HAP-1 (cell line): ENCODE measurements around the gene DNAH3.

Experiments
- DNase-seq, 2 experiments: peaks; one replicate each; pipeline ENCODE4 v3.0.0-alpha.2; 2016 to 2020; ENCODE audit warnings: low spot score in 2 of 2
- H3K27me3 ChIP-seq: fragments of 250-450 bp; sonication (Bioruptor Pico); 2 replicates; pipeline ENCODE4 v1.5.1; 2020; ENCODE audit warnings: low read depth, mild to moderate bottlenecking, moderate library complexity
- H3K36me3 ChIP-seq: fragments of 250-450 bp; sonication (Bioruptor Pico); replicated peaks from 2 replicates; pipeline ENCODE4 v1.5.1; 2020; ENCODE audit warnings: mild to moderate bottlenecking
- H3K4me1 ChIP-seq: fragments of 250-450 bp; sonication (Bioruptor Pico); 2 replicates; pipeline ENCODE4 v1.5.1; 2020; ENCODE audit warnings: mild to moderate bottlenecking
- H3K4me3 ChIP-seq: fragments of 250-450 bp; sonication (Bioruptor Pico); 2 replicates; pipeline ENCODE4 v1.5.1; 2020; ENCODE audit warnings: mild to moderate bottlenecking, moderate library complexity
- H3K9me3 ChIP-seq: fragments of 250-450 bp; sonication (Bioruptor Pico); 2 replicates; pipeline ENCODE4 v1.5.1; 2020; ENCODE audit warnings: mild to moderate bottlenecking, moderate library complexity
- in situ Hi-C: fragments of 300-500 bp; cut with MboI; formaldehyde crosslinking; loops from 3 replicates; pipeline ENCODE4 v1.14.3; 2020; ENCODE audit warnings: low sequenced_read_pairs, inconsistent platforms, mixed read lengths

The DNAH3 gene

DNA sequence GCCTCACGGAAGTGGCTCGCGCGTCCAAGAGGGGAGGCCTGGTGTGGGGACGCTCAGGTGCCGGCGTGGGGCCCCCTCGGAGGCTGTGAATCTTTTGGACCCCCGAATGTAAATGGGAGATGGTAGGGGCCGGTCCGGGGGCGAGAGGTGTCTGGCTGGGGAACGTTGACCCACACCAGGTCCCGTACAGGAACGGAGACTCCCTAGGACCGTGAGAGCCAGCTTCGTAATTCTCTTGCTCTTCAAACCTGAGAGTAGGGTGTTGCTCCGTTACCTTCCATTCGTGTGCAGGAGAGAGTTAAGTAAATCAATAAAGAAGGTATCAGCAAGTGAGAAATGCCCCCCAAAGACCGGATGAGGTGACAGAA is 249.6 kb downstream of the DNAH3 start:
- in situ Hi-C loops = no loop called here
- H3K4me1 ChIP-seq = peaks cover 38% of the 10 kb centered on the region
- H3K9me3 ChIP-seq = no peaks in the 10 kb centered on the region
- H3K4me3 ChIP-seq = peak overlapping the region; percentile 71
- DNase-seq = no peak
- H3K36me3 ChIP-seq = peaks cover 1% of the 10 kb centered on the region; the same call in 1 of the 2 replicates
- no peaks in the 10 kb centered on the region for H3K27me3 ChIP-seq

DNA sequence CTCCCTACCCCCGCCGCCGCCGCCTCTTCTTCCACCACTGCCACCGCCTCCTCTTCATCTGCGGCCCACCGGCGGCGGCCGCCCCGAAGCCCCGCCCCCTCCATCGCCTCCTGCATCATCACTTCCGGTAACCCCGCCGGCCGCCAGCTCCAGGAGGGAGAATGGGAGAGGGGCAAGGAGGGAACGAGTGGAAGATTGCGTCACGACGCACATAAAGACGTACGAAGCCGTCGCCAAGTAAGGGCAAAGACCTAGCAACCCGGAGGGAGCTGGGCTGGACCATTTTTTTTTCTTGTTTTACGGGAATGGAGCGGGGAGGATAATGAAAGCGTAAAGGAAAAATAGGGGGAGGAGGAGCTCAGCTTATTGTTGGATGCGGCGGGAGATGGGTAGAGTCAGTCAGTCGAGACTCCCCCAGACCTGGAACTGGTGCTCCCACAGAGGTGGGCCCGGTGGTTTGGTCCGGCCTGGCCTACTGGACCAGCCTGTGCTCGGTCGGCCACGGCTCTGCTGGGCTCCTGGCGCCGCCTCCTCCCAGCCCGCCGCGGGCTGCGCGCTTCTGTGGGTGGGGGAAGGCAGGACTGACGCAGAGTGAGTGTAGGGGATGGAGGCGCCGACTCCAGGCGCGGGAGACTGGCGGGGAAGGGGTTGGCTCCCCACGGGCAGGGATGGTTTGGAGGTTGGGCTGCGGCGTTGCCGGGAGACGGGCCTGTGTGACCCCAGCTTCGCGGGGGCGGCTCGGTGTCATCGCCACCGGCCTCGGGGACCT is 250.2 kb downstream of the DNAH3 start, which contains the start of the genes DCUN1D3 and LYRM1:
Gene DCUN1D3 (minus strand): TSS at position 60 of the 769 bp plus-strand sequence. CDS start 37,820 bp downstream, outside the sequence.
Gene LYRM1 (plus strand): TSS at position 473 of the 769 bp plus-strand sequence. CDS start 14,785 bp downstream, outside the sequence.
- peak; percentile 97 to 98 for DNase-seq
- peak within 1 kb of the TSS; percentile 71 for H3K4me3 ChIP-seq
- in situ Hi-C loops = no loop called here
- H3K4me1 ChIP-seq = peaks cover 39% of the 10 kb centered on the region
- H3K9me3 ChIP-seq = no peaks in the 10 kb centered on the region
- H3K36me3 ChIP-seq = peaks cover 7% of the 10 kb centered on the region
- H3K27me3 ChIP-seq = no peaks in the 10 kb centered on the region

DNA sequence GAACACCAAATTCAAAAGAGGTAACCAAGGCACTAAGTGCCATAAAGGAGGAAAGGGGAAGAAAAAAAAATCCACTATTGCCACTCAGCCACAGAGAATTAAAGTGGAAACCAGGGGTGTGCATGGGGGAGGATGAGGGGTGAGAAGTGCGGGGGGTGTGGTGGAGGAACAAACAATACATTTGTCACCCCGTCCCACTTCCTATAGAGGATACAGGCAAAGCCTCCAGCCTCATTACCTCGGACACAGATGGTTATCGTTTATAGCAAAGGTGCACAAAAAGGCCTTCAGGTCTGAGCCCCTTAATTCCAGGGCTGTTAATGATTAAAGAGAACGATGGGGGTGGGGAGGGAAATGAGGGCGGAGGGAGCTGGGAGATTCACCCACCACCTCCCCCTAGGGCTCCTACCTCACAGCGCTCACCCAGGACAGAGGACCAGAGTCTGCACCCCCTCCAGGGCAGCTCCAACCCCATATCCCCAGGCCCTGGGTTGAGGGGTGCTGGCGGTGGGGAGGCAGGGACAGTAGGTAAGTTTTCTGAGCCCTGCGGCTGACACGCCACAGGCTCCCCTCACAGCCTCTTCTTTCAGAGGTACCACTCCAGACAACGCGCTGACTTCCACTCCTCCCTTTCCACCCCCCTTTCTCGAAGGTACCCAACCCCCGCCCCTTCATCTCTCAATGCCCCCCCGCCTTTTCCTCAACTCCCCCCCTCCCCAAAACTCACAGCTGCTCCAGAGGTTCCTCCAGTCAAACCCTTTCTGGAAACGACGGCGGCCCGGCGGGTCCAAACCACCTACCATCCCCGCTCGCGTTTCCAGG is 251.0 kb downstream of the DNAH3 start:
- in situ Hi-C loops = no loop called here
- H3K4me1 ChIP-seq = peaks cover 32% of the 10 kb centered on the region
- no peak for DNase-seq

DNA sequence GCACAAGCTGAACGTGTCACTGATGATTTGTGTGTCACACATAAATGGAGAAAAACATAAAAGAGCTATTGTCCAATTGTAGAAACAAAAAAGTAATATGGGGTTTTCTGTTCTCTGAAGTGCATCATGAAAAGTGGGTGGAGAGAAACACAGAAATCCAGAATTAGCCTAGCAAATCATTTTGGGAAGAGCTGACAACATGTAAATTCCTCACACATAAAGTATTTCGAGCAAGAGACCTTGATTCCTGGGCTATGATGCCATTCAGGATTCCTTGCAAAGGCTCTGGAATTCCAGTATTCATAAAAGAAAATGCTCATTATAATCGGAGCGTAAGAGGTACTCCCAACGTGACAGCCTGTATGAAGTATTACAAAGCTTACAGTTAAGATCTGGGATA is 251.6 kb downstream of the DNAH3 start:
- in situ Hi-C loops = no loop called here

More for the DNA sequence above, 251.0 kb downstream of the DNAH3 start:
- no peaks in the 10 kb centered on the region for H3K9me3 ChIP-seq
- H3K36me3 ChIP-seq = peaks cover 8% of the 10 kb centered on the region
- peak overlapping the region; percentile 71 for H3K4me3 ChIP-seq
- no peaks in the 10 kb centered on the region for H3K27me3 ChIP-seq

DNA sequence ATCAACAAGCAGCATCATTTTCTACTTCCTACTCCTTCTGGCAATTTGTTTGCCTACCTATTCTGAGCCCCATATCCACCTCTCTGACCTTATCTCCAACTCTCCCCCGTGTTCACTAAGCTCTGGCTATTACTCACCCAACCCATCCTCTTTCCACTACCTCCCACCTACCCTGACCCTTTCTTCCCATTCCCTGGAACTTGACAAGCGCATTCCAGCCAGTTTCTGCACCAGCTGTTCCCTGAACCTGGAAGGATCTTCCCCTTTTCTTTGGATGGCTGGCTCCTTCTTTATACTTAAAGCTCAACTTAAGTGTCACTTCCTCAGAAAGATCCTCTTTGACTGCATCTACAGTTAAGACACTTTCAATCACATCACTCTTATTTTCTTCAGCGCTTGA is 252.7 kb downstream of the DNAH3 start:
- Histone ChIP-seq H3K4me1 (peaks cover 18% of the 10 kb centered on the region), H3K4me3 (no peak overlapping the region), H3K9me3 (no peaks in the 10 kb centered on the region), H3K27me3 (no peaks in the 10 kb centered on the region), H3K36me3 (peaks cover 8% of the 10 kb centered on the region)
- in situ Hi-C loops = no loop called here
- no peak for DNase-seq

More for the DNA sequence above, 251.6 kb downstream of the DNAH3 start:
- peaks cover 8% of the 10 kb centered on the region for H3K36me3 ChIP-seq
- H3K4me1 ChIP-seq = peaks cover 25% of the 10 kb centered on the region
- DNase-seq = no peak
- H3K9me3 ChIP-seq = no peaks in the 10 kb centered on the region
- H3K4me3 ChIP-seq = peak overlapping the region; percentile 71
- no peaks in the 10 kb centered on the region for H3K27me3 ChIP-seq

DNA sequence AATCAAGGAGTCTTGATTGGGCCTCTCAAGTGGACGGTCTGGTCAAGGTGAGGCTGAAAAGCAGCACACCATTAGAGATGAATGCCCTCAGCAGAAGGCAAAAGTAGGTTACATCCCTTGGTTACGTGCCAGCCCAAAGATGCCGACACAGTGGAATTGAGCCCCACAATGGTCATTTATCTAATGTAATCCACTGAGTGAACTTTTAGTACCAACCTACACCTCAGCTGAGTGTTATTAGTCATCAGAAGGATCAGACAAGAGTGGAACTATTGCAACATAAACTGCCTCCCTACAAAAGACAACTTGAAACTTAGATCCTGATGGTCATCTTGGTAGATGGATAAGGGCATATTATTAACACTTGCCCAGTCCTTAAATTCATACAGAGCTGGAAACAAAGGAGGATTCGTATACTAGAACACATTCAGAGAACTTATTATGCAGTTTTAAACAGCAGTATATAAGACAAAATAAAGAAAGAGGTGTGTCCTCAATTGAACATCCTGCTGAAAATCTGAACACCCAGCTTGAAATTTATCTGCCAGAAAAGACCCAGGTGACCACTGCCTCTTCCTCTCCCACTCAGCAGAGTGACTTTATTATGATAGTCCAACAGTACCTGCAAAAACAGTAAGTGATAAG is 253.3 kb downstream of the DNAH3 start:
- Histone ChIP-seq H3K4me3 (no peak overlapping the region), H3K9me3 (no peaks in the 10 kb centered on the region), H3K36me3 (peaks cover 8% of the 10 kb centered on the region), H3K27me3 (no peaks in the 10 kb centered on the region), H3K4me1 (peaks cover 17% of the 10 kb centered on the region)
- no peak for DNase-seq
- in situ Hi-C loops = no loop called here

DNA sequence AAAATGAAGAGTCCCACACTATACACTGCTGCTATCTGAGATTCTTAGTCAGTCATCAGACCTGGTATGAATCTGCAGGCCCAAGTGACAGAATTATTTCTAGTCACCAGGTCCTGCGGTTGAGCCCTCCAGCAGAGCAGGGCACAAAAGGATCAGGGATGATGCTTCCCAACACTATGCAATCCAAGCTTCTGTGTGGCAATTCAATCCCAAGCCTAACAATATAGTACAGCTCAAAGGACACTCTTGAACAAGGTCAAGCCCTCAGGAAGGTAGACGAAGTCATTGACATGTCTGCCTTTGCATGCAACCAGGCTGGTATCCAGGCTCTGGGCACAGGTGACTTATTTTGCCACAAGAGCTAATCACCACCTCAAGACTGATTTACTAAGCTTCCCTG is 256.3 kb downstream of the DNAH3 start:
- peaks cover 16% of the 10 kb centered on the region for H3K4me1 ChIP-seq
- no peaks in the 10 kb centered on the region for H3K27me3 ChIP-seq
- DNase-seq = no peak
- no peak overlapping the region for H3K4me3 ChIP-seq
- H3K9me3 ChIP-seq = no peaks in the 10 kb centered on the region
- in situ Hi-C loops = no loop called here
- H3K36me3 ChIP-seq = peaks cover 8% of the 10 kb centered on the region

DNA sequence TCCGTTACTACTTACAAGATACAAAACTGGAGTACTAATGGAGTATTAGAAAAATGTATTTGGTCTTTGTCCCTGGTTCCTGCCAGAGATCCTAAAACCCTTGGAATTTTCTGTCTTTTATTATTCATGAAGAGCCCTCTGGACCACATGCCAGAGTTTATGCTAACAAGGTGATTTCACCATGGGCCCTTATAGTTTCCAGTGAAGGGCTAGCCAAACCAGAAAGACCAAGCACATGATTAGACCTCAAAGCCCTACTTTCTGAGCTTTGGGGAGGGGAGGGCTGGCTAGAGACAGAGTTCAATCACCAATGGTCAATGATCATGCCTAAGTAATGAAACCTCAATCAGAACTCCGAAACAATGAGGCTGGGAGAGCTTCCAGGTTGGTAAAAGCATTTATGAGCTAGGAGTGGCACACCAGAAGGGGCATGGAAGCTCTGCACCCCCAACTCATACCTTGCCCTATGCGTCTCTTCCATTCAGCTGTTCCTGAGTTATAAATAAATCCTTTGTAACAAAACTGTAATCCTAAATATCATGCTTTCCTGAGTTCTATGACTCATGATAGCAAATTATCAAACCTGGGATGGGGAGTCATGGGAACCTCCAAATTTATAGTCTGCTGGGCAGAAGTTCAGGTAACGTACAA is 260.9 kb downstream of the DNAH3 start:
- H3K4me1 ChIP-seq = peaks cover 12% of the 10 kb centered on the region
- in situ Hi-C loops = no loop called here
- no peak overlapping the region for H3K4me3 ChIP-seq
- H3K36me3 ChIP-seq = no peaks in the 10 kb centered on the region
- DNase-seq = peak; percentile 47 to 72
- no peaks in the 10 kb centered on the region for H3K27me3 ChIP-seq
- H3K9me3 ChIP-seq = no peaks in the 10 kb centered on the region

DNA sequence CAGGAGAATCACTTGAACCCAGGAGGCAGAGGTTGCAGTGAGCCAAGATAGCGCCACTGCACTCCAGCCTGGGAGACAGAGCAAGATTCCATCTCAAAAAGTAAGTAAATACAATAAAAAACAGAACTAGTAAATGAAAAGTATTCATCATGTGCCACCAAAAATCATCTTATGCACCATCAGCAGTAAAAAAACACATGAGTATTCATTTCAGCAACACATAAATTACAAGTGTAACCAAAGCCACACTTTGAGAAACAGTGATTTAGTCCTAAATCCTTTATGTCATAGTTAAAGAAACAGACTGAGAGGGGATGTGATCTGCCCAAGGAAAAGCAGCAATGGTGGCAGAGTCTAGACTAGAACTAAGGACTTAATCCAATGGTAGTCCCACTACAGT is 263.4 kb downstream of the DNAH3 start:
- H3K4me1 ChIP-seq = peaks cover 18% of the 10 kb centered on the region
- in situ Hi-C loops = no loop called here

DNA sequence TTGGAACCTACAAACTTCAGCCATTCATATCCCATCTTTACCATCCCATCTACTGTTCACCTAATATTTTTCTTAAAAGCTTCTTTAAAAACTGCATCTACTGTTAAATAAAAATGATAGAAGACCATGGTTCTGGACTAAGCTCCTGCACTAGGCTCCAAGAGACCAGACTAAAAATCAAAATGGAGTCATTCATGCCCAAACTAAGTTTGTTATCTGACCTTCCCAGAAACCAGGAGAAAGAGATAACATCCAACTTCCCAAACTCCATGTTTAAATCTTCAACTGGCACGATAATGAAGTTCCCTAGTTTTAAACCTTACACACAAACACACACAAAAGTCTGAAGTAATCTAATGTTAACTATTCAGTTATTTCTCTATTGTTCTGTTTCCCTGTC is 264.3 kb downstream of the DNAH3 start:
- Histone ChIP-seq H3K36me3 (no peaks in the 10 kb centered on the region), H3K27me3 (no peaks in the 10 kb centered on the region), H3K4me3 (no peak overlapping the region), H3K9me3 (no peaks in the 10 kb centered on the region), H3K4me1 (peaks cover 18% of the 10 kb centered on the region)
- in situ Hi-C loops = no loop called here
- DNase-seq = peak in 1 of 2 experiments; percentile 38

More for the DNA sequence above, 263.4 kb downstream of the DNAH3 start:
- no peaks in the 10 kb centered on the region for H3K36me3 ChIP-seq
- DNase-seq = no peak
- H3K9me3 ChIP-seq = no peaks in the 10 kb centered on the region
- no peaks in the 10 kb centered on the region for H3K27me3 ChIP-seq
- H3K4me3 ChIP-seq = no peak overlapping the region

DNA sequence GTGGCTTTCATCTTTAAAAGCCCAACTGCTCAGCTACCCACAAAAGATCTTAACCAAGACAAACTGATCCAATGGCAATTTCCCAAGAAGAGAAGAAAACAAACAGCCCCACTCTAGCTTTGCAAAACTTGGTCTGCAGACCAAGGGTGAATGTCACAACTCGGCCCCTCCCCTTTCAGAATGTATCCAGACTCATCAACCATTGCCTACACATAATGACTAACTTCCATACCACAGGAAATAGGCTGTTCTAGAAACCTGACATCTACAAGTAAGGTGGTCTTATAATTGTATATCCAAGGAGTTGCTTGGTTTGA is 266.4 kb downstream of the DNAH3 start:
- H3K4me1 ChIP-seq = peaks cover 16% of the 10 kb centered on the region
- no peaks in the 10 kb centered on the region for H3K9me3 ChIP-seq
- H3K27me3 ChIP-seq = no peaks in the 10 kb centered on the region
- in situ Hi-C loops = no loop called here
- DNase-seq = no peak
- no peaks in the 10 kb centered on the region for H3K36me3 ChIP-seq
- no peak overlapping the region for H3K4me3 ChIP-seq

DNA sequence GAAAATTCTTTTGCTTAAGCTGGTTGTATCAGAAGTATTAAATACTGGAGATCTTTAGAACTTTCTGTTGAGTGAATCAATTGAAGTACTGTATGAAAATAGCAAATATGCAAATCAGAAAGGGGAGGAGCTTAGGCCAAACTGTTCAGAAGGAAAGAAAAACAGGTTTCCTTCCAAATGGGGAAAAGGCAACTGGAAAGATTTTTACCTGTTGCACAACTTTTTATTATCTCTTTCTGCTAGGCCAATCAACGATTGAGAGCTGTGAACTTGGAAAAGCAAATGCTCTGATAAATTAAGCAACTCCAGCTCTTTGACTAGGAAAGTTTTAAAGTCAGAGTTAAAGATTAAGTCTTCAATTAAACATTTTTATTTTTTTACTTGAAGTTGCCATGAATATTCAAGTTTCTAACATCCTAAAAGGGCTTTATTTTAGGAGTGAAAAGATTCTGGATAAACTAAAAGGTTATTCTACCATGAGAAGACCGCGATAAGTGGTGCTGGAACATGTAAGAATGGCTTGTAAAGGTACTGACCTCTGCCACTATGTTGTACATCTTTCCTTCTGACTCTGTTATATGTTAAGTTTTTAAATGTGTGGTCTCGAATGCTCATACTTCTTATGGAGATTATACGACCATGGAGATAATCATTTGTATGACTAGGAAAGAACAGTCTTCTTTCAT is 266.9 kb downstream of the DNAH3 start:
- H3K4me1 ChIP-seq = peaks cover 17% of the 10 kb centered on the region
- no peak overlapping the region for H3K4me3 ChIP-seq
- no peaks in the 10 kb centered on the region for H3K27me3 ChIP-seq
- no peaks in the 10 kb centered on the region for H3K36me3 ChIP-seq
- no peaks in the 10 kb centered on the region for H3K9me3 ChIP-seq
- DNase-seq = no peak
- in situ Hi-C loops = no loop called here
